HFF-Myc (cell line): ENCODE data around the gene BPIFB6.

Experiments
- DNase-seq: peaks from one replicate; pipeline ENCODE4 v3.0.0-alpha.2; 2011; ENCODE audit warnings: low read depth; ENCODE audit errors: extremely low read depth
- H3K4me3 ChIP-seq: replicated peaks from 2 replicates; pipeline ENCODE4 v1.5.1; 2011; ENCODE audit warnings: low read depth, mild to moderate bottlenecking, control low read depth, low read length
- TF ChIP-seq, protein P1 (sequence below): IDR thresholded peaks from 2 replicates; pipeline ENCODE4 v1.5.1; 2012; ENCODE audit warnings: mild to moderate bottlenecking, low read depth, low read length, control low read depth; ENCODE audit errors: missing control alignments

The BPIFB6 gene

DNA sequence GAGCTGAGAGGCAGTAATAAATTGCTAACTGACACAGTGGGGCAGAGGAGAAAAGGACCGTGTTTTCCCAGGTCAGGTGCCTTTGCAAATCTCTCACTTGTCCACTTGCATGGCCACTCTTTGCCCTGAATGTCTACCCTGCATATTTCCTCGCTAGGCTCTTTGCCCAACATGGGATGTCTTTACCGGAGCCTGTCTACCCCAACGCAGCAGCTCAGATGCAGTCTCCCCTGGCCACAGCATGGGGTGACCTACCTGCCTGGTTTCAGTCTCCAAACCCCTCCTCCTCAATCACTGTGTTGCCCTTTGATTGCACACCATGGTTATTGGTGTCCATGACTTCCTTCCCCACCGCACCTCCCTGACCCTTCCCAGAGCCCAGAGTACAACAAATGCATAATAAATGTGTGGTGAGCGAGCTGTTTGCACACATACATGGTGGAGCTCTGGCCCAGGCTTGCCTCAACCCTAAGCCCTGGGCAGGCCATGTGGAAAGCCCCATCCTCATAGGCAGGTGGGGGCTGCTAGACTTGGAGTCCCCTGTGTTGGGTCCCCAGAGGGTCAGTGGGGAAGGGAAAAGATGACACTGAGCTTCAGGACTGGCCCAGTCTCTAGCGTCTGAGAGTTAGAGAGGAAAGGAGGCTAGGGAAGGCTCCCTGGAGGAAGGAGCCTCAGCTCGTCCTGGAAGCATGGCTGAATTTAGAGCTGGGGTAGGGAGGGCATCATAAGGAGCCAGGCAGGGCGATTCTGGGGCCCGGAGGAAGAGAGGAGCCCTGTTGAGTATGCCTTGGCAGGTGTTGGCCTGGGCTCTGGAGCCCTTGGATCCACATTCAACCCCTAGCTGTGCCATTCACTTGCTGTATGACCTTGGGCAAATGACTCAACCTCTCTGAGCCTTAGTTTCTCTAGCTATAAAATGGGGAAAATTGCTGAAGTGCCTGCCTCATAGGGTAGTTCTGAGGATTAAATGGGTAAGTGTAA is 4.4 kb upstream of the BPIFB6 start:
- no peak for DNase-seq
- TF ChIP-seq, protein P1, sequence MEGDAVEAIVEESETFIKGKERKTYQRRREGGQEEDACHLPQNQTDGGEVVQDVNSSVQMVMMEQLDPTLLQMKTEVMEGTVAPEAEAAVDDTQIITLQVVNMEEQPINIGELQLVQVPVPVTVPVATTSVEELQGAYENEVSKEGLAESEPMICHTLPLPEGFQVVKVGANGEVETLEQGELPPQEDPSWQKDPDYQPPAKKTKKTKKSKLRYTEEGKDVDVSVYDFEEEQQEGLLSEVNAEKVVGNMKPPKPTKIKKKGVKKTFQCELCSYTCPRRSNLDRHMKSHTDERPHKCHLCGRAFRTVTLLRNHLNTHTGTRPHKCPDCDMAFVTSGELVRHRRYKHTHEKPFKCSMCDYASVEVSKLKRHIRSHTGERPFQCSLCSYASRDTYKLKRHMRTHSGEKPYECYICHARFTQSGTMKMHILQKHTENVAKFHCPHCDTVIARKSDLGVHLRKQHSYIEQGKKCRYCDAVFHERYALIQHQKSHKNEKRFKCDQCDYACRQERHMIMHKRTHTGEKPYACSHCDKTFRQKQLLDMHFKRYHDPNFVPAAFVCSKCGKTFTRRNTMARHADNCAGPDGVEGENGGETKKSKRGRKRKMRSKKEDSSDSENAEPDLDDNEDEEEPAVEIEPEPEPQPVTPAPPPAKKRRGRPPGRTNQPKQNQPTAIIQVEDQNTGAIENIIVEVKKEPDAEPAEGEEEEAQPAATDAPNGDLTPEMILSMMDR = no peak
- H3K4me3 ChIP-seq = no peak overlapping the region

DNA sequence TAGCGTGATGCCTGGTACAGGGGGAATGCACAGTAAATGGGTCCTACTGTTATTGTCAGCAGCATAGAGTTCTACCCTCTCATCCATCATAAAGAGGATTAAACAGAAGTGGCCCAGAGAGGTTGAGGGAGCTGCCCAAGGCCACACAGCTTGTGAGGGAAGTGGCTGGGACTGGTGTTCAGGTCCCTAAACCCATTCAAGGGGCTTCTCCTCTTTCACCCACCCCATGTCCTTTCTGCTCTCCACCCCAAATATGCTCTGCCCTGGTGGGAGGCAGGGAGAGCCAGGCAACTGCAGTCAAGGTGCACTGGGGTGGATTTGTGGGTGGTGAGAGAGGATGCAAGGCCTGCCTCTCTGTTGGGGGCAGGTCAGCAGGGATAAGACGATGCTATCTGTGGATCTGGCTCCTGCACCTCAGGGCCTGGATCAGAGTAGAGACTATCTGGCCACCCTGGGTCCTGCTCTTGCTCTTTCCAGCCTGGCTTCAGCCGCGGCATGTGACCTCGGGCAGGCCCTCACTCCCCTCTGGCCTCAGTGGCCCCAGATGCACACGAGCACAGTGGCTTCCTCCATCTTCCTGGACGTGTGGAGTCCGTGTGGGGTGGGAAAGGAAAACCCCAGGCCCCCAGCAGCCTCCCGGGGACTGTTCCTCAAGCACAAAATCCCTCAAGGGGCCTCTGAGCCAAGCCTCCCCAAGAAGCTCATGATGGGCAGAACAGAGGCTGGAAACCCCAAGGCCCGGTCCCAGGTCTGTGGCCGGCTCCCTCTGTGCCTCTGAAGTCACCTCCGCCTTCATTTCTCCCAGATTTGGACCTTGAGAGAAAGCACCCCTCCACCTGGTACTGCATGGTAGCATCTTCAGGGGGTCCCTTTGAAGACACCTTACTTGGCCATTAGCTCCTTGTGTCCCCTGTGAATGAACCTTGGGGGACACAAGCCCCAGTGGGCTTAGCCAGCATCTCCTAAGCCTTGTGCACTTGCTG is 3.4 kb upstream of the BPIFB6 start:
- H3K4me3 ChIP-seq = no peak overlapping the region
- TF ChIP-seq, protein P1 = no peak
- no peak for DNase-seq

DNA sequence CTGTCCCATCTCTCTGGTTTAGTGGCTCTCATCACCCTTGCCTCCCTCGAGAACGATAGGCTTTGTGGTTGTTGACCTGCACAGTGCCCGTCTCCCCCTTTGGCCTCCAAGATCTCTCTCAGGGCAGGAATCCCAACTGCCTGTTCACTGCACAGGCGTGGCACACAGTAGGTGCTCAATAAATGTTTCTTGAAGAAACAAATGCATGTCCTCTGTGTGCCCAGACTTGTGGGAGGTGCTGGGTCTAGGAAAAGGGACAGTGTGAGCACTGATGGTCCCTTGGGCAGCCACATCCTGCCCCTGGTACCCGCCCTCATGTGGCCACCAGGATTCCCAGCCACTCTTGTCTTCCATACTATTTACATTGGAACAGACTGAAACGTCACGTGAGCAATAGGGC is 2.6 kb upstream of the BPIFB6 start:
- DNase-seq = no peak
- H3K4me3 ChIP-seq = no peak overlapping the region
- TF ChIP-seq, protein P1 = no peak

DNA sequence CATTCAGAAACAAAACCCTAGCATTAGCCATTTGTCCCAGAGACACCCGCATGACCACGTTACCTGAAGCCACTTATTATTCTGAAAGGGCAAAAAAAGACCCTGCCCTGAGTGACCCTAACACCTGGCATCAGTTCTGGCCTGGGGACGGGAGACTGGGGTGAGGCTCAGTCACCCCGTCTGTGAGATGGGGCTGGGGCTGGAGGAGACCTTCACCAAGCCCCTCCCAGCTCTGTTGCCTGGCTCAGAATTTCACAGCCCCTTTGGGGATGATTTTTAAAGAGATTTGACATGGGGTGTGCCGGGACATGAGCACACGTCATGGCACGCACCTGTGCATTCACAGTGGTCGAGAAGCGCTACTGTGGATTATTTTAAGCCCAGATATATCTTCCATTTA is 1.4 kb upstream of the BPIFB6 start:
- TF ChIP-seq, protein P1 = no peak
- no peak overlapping the region for H3K4me3 ChIP-seq
- no peak for DNase-seq

DNA sequence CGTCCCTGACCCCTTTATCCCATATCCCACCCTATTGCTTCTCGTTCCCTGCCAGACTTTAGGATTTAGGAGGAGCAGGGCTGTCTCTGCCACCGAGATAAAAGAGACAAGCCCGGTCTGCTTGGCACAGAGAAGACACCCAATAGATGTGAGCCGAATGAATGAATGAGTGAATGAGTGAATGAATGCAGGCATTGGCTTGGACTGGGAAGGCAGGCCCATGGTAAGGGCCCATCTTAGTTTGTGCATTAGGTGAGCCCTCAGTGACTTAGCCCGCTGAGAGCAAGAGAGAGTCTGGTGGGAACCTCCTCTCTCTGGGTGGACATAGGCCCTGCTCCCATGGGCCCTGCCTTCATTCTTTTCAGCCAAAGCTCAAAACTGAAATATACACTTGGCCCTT is 879 bp upstream of the BPIFB6 start:
- DNase-seq = no peak
- no peak overlapping the region for H3K4me3 ChIP-seq
- TF ChIP-seq, protein P1 = no peak

DNA sequence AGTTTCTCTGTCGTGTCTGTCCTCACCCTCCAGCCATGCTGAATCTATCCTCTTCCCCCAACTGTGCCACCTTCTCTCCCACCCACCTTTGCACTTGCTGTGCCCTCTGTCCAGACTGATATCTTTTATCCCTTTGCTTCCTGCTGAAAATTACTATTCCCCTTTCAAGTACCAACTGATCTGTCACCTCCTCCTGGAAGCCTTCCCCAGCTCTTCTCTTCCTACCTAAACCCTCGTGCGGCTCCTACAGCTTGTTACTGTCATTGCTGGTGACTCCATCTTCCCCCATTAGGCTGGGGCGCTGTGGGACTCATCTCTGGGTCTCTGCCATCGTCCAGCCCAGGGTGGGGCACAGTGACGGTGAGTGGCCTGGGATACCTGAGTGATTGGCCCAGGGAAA is 1.1 kb downstream of the BPIFB6 start:
- no peak for DNase-seq
- TF ChIP-seq, protein P1 = no peak
- H3K4me3 ChIP-seq = no peak overlapping the region
